Activated CD4-positive, CD25-positive, alpha-beta regulatory T cell (primary cell): ENCODE results near the gene NGEF.

Source experiments
- DNase-seq, 4 experiments: peaks; one replicate each; lab custom pipeline; 2025; lab: John Stamatoyannopoulos, UW

Gene NGEF

GRCh38 chr2:232999354-232999753, 13.7 kb downstream of the NGEF start:
- DNase-seq: no peak

- DNase-seq: no peak
Observed at GRCh38 chr2:232998666-232998985, 14.4 kb downstream of the NGEF start.

DNA sequence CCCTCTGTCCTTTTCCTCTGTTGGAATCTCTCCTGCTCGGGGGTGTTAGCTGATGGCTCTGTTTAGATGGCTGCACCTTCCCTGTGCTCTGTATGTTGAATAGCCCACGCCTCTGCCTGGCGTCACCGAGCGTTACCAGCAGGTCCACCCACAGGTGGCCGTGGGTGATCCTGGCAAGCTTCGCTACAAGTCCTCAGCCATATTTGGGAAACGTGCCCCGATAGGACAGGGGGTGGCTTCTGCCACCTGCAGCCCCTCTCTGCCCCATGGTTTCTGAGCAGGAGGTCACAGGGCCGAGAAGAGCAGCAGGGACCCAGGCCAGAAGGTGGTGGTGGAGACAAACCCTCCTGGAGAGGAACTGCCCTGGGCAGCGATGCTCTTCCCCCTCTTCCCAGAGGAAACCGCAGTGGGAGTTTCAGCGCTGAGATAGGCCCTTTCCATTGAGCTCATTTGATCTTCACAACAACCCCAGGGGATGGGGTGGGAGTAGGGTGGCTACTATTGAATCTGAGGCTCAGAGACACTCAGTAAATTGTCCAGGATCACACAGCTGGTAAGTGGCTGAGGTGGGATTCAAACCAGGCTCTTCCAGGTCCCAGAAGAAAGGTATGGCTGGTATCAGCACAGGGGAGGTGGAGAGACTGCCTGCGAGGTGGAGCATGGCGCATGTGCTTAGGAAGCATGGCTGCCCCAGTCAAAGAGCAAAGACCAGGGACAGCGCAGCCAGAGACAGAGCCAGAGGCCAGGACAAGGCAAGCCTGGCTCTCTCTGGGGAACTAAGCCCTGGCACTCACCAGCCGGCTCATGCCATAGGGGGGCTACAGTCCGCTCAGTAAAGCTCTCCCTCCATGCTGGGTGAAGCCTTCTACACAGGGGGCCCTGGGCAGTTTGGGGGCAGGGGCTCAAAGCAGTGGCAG, 15.0 kb downstream of the NGEF start:
- no peak for DNase-seq

- no peak for DNase-seq
Observed at GRCh38 chr2:232994446-232994845, 18.6 kb downstream of the NGEF start.

DNA sequence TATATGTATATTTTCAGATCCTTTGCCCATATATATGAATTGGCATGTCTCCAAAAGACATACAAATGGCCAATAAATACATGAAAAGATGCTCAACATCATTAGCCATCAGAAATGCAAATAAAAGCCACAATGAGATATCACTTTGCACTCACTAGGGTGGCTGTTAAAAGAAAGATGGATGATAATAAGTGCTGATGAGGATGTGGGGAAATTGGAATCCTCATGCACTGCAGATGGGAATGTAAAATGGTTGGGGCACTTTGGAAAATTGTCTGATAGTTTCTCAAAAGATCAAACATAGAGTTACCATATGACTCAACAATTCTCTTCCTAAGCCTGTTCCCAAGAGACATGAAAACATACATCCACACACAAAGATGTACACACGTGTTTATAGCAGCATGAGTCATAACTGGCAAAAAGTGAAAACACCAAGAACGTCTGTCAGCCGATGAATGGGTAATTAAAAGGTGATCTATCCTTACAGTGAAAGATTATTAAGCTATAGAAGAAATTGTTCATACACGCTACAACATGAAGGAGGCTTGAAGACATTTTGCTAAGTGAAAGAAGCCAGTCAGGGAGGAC, 19.7 kb downstream of the NGEF start:
- no peak for DNase-seq

DNA sequence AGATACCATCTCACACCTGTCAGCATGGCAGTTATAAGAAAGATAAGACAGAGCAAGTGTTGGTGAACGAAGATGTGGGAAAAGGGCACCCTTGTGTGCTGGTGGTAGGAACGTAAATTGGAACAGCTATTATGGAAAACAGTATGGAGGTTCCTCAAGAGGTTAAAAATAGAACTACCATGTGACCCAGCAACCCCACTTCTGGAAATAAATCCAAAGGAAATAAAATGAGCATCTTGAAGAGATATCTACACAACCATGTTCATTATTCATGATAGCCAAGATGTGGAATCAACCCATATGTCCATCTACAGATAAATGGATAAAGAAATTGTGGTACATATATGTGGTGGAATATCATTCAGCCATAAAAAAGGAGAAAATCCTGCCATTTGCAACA, 26.9 kb downstream of the NGEF start:
- no peak for DNase-seq

DNA sequence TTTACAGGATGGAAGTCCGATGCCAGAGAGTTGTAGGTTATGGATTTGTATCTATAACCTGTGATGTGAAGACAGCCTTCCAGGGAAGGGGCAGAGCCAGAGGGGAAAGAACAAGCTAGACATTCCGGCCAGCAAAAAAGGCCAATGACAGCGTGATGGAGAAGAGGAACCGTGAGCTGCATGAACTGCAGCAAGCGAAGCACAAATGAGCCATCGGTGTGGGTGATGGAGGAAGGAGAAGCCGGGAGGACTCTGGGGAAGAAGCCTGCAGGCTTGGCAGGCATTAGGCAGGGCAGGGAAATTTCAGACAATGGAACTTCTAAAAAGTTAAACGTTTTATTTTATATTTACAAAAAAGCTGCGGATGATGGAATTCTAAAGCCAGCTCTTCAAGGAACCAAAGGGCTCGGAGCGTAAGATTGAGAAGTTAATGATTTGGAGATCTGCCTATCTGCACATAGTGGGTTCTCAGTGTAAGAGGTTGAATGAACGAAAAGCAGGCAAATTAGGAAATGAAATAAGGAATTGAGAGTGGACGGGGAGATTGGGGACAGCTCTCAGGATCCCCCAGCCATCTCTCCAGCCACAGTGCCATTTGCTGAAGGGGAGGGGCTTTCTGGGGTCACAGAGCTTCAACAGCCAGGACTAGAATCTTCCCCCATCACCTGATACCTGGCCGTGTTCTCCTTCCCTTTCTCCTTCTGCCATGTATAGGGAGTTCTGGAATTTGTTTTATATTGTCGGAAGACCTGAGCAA, 28.4 kb downstream of the NGEF start:
- DNase-seq: no peak

DNA sequence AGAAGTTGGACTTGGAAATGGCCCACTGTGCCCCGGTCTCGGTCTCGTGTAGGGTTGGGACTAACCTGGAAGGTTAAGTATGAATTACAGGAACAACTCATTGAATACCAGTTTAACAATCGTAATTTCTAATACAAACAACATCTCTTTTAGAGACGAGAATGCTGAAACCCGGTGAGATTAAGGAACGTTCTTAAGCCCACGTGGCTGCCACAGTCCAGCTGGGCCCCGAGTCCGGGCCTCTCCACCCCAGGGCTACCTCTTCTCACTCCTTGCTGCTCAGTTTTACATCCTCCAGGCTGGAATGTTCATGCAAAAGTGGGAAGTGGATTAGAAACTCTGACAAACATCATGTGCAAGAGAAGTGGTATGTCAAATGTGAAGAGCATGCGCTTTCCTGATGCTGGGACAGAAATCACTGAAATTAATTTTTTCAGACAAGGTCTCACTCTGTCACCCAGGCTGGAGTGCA, 29.4 kb downstream of the NGEF start:
- no peak for DNase-seq

DNA sequence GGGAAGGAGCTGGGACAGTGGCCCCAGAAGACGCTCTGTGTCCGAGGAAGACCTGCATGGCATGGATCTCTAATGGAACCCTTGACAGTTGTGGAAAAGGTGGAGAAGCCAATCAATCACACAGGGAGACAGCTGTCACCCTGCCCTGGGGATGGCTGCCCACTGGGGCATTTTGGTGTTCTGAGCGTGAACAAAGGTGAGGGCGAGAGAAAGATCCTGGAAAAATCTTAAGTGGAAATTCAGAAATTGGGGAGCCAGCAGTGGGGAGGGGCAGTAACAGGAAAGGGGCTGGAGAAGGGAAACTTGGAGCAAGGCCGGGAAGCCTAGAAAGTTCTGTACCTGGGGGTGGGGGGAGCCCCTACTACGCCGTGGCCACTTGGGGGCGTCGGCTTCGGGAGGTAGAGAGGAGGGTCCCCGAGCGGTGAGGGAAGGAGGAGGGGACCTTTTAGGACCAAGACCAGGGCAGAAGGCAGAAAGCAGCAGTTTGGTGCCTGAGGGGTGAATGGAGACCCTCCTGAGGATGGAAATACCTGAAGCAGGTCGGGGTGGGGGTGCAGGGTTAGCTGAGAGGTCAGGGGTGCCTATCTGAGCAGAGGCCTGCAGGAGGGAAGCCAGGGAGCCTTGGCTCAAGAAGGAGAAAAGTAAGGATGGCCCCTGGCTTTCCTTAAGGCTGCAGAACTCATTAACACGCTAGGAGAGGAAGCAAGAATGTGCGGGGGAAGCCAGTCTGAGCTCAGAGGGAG, 30.0 kb downstream of the NGEF start:
- no peak for DNase-seq

GRCh38 chr2:232981767-232982360, 31.2 kb downstream of the NGEF start:
- no peak for DNase-seq

GRCh38 chr2:232981356-232981755, 31.7 kb downstream of the NGEF start:
- no peak for DNase-seq

DNA sequence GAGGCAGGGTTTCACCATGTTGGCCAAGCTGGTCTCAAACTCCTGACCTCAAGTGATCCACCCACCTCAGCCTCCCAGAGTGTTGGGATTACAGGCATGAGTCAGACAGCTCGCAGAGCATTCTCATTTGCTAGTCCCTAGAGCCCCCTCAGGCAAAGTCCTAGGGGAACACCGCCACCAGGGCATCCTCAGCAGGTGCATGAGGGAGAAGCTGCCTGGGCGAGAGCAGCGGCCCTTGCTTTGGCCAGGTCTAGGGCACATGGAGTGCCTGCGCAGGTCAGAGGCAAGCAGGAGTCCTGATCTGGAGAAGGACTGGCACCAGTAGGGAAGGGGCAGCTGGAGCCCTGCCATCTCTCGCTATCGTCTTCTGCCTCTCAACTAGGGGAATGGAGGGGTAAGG, 32.4 kb downstream of the NGEF start:
- DNase-seq: no peak

DNA sequence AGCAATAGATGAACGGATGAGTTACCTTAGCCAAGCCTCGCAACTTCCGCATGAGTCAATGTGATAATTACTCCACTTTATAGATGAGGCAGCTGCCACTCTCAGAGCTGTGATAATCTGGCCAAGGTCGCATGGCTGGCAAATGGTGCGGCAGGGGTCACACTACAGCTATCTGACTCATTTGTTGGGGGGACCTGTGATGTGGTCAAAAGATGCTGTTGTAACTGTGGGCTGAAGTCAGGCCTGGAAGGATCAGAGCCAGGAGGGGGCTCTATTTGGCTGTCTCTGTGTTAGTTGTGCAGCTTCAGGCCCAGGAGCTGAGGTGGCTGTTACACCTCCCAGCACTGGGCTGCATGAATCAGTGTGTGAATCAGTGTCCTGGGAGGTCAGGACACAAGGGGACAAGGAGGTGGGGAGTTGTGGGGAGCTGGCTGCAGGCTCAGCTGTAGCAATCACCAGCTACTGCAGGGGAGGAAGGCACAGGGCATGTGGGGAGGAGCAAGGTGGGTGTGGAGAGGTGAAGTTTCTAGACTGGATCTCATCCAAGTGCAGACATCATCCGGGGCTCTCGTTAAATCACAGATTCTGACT, 33.1 kb downstream of the NGEF start:
- no peak for DNase-seq

GRCh38 chr2:232977438-232977971, 35.6 kb downstream of the NGEF start:
- DNase-seq: no peak

- no peak for DNase-seq
Observed at GRCh38 chr2:232976666-232977437, 36.2 kb downstream of the NGEF start.

GRCh38 chr2:232976176-232976575, 36.9 kb downstream of the NGEF start:
- DNase-seq: no peak

DNA sequence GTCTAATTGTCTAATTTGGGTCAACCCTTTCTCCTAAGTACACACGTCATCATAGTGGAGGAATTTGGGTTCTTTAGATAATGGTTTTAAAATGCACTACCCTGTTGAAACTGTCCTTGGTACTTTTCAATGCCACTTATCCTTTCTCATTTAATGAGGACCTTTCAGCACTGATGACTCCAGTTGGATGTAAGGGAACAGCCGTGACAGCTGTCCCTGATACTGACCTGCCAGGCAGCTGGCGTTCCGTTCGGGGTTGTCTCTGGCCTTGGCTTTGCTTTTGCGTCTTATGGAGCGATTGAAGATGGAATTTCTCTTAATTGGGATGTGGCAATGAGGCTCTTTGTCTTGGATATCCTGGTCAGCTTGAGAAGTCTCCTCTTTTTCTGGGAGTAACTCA, 38.7 kb downstream of the NGEF start:
- DNase-seq: no peak

DNA sequence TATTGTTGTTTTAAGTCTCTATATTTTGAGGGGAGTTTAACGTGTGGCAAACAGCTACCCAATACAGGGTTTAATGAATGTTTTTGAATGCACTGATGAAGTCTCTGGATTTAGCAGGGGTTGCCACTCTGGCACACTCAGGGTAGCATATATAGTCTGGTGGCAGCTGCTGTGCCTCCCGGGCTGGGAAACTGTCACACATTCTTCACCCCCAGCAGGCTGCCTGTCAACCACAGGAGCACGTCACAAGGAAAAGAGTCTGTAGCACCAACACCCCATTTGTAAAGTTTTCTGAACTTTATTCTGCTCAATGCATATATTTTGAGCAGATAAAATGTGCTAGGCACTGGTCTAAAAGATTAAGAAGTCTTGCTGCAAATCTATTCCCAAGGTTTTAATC, 39.3 kb downstream of the NGEF start:
- DNase-seq: no peak

DNA sequence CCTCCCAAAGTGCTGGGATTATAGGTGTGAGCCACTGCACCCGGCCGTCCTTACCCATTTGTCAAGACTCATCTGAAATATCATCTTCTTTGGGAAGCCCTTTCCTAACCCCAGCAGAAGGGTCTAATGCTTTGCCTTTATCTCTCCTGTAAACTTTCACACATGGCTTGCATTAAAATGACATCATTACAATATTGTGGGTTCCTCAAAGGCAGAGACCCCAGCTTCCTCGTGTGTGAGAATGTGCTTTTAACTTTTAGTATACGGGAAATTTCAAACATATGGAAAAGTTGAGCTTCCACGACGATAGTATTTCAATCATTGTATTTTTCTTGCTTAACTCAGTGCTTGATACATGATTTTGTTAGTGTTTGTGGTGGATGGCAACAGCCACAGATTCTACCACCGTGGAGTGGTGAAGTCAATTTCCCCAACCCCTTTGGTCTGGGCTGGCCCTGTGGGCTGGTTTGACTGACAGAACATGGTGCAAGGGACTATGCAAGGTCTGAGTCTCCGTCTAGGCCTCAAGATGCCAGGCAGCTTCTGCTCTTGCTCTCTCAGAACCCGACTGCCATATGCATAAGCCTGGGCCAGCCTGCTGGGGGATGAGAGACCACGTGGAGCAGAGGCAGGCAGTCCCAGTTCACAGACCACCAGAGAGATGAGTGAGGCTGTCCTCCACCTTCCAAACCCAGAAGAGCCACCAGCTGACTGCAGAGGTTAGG, 39.9 kb downstream of the NGEF start:
- DNase-seq: no peak

GRCh38 chr2:232971744-232972143, 41.3 kb downstream of the NGEF start:
- no peak for DNase-seq
